Stimulated activated CD8-positive, alpha-beta memory T cell treated with anti-CD3 and anti-CD28 coated beads, Interleukin-12 subunit alpha, Interleukin-12 subunit beta, amount 100 ng/mL, for 4 hours (primary cell): ENCODE results near the gene UGT1A3.

ENCODE experiments used
- DNase-seq: peaks from one replicate; pipeline ENCODE4 v3.0.0-alpha.2; 2020; ENCODE audit warnings: low read depth

Gene UGT1A3

GRCh38 chr2:233816771-233817170 lies 87.9 kb downstream of the UGT1A3 start:
- DNase-seq = no peak

GRCh38 chr2:233817361-233817911 lies 88.6 kb downstream of the UGT1A3 start:
- no peak for DNase-seq

DNA sequence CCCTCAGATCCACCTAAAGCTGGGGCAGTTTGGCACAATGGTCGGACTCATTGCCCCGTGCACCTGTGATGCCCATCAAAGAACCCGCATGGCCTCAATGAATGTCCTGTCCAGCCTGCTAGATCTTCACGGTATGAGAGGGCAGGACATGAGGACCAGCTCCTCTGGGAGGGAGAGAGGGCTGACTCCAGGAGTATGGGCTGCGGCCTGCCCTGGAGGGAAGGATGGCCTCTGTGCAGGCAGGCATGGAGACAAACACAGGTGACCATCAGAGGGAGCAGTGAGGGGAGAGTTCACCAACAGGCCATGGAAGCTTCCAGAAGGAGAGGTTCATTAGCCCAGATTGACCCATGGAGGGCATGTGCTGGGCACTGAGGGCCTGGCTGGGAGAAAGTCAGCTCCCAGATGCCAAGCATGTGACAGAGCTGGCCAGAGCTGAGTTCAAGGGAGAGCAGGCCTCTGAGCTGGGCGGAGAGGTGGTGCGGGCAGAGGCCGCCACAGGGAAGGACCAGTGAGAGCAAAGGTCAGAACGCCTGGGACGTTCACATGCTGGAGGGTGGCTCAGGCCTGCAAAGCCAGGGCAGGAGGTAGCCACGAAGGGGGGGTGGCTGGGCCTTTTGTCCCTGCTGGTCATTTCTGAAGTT lies 89.3 kb downstream of the UGT1A3 start:
- no peak for DNase-seq

DNA sequence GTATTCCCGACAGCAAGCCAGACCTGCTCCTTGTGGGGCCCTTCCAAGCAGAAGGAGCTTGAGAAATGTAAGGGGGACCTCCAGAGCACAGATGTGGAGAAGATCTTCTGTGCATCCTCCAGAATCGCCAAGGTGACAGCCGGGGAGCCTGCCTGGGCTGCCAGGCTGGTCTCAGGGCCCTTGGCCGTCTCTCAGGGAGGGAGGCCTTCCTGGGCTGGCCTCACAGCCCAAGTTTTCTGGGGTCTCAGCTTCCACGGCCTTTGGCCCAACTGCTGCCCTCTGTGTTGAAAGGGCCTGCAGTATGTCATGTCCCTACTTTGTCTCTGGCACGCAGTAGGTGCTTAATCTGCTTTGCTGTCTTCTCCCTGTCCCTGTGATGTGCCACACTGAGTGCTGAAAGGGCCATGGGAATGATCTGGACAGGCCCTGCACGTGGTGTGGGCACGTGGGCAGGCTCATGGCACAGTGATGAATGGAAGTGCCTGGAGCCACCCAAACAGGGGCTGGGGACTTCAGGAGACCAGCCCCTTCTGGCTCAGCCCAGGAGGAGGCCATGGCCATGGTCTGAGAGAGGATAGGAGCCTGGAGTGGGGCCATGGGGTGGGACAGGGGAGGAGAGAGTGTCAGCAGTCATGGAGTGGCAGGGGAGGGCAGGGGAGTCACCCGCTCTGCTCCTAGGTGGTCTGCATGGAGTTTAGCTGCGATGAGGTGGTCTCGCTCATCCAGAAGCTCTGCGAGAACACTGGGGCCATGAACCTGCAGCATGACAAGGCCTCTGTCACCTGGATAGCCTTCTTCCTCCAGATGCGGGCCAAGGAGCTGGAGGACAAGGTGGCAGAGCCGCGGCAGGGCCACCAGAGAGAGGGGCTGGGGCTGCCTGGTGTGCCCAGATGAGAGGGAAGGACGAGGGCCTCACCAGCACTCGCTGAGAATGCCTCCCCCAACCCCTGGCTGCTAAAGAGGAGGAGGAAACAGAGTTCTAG lies 90.1 kb downstream of the UGT1A3 start:
- no peak for DNase-seq

- no peak for DNase-seq
Observed at GRCh38 chr2:233819884-233820773, 91.3 kb downstream of the UGT1A3 start.

DNA sequence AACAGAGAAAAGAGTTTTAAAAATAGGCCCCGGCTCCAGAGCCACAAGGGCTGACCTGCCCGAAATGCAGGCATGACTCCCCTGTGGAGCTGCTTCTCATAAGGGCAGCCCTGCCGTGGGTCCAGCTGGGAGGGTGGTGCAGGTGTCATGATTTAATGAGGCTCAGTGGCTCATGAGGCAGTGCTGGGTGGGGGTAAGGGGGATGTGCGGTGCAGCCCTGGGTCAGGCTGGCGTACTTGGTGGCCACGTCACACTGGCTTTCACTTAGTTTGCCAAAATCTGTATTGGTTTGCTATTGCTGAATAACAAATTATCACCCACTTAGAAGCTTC lies 91.9 kb downstream of the UGT1A3 start:
- DNase-seq = no peak

GRCh38 chr2:233821196-233821595 lies 92.4 kb downstream of the UGT1A3 start:
- DNase-seq = no peak

DNA sequence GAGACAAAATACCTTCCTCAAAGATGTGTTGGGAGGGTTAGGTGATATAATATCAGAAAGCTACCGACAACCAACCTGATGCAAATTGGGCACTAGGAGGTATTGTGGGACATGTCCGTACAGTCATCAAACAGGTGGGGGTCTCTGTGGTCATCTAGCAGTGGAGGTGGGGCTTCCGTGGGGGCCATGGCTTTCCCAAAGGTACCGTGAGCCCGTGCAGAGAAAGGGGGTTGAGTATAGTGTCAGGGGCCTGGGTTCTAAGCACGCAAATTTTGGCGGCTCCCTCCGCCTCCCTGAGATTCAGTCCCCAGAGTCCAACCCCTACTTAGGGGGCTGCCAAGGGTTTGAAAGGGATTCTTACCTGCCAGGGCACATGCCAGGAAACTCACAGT lies 92.9 kb downstream of the UGT1A3 start:
- DNase-seq = no peak

DNA sequence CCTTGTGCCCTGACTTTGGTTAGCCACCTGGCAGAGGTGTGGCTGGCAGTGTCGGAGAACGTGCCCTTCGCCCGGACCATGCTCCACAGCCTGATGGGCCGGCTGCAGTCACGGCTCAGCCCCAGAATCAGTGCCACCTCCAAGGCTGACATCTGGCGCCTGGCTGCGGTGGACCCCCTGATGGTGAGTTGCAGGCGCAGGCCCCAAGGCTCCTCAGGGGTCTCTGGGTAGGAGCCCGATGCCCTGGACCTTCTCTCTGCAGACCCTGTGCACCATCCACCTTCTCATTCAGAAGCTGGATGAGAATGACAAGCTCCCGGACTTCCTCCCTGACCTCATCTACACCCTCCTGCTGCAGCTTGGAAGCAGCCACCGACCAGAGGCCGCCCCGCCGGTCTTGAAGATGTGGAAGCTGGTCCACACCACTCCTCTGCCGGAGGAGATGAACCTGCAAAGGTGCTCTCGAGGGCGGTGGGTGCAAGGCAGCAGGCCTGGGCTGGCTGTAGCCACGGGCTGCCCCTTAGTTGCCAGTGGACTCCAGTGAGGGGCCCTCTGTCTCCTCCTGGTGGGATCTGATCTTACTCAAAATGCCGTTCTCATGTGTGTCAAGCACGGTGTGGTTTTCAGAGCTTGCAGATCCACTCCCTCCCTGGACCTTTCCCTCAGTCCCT lies 93.4 kb downstream of the UGT1A3 start:
- DNase-seq = no peak
